Endothelial cell of umbilical vein (primary cell): Measurements from ENCODE around the gene C1orf105. TPM values are rescaled to one million over a fixed set of nuclear protein-coding genes. Genes with fewer than 3 reads are reported as not detected.

ENCODE experiments used
- BruUV-seq: library from RNA; stranded (reverse); fragments of 400-500 nt; replicated peaks from 2 replicates; lab custom pipeline; 2021; lab: Mats Ljungman, UMichigan
- CTCF ChIA-PET: fragments of 300-600, 350-600 bp; sonication (Branson Sonifier 250); formaldehyde crosslinking; loops from one replicate; lab custom pipeline; 2021; ENCODE audit warnings: antibody characterized with exemption, inconsistent platforms; lab: Charles Lee
- POLR2A ChIA-PET: fragments of 300-600, 350-600 bp; sonication (Branson Sonifier 250); formaldehyde crosslinking; loops from one replicate; lab custom pipeline; 2021; ENCODE audit warnings: antibody characterized with exemption, inconsistent platforms; lab: Charles Lee
- DNase-seq: peaks from one replicate; pipeline ENCODE4 v3.0.0-alpha.2; 2011; ENCODE audit warnings: low read depth, low spot score
- FAIRE-seq: peaks from 2 replicates; lab custom pipeline; 2011; peaks lifted over from hg19 to GRCh38; lab: Jason Lieb, UNC
- H2AFZ ChIP-seq: 2 replicates; pipeline ENCODE4 v1.6.0; 2012; ENCODE audit warnings: low read depth, low read length, control low read depth, inconsistent platforms
- H3K27ac ChIP-seq: 2 replicates; pipeline ENCODE4 v1.5.1; 2011; ENCODE audit warnings: low read depth, mild to moderate bottlenecking, control low read depth, low read length, moderate library complexity; ENCODE audit not compliant: insufficient read depth
- H3K27me3 ChIP-seq, 2 experiments: 2 replicates each; pipeline versions ENCODE4 v1.6.0 to v1.6.1; 2011; ENCODE audit warnings: low read length in 2 of 2, mixed read lengths in 1 of 2; ENCODE audit not compliant: control insufficient read depth in 2 of 2, insufficient read depth in 2 of 2
- H3K36me3 ChIP-seq, 2 experiments: 2 replicates in 1 of 2; 3 replicates in 1 of 2; pipeline ENCODE4 v1.5.1; 2011; ENCODE audit warnings: low read length in 2 of 2, mild to moderate bottlenecking in 1 of 2, moderate library complexity in 1 of 2; ENCODE audit not compliant: control insufficient read depth in 2 of 2, insufficient read depth in 2 of 2; ENCODE audit errors: extremely low read depth in 1 of 2
- H3K4me1 ChIP-seq: 3 replicates; pipeline ENCODE4 v1.5.1; 2011; ENCODE audit warnings: mild to moderate bottlenecking, low read length; ENCODE audit not compliant: control insufficient read depth, insufficient read depth; ENCODE audit errors: extremely low read depth
- H3K4me2 ChIP-seq: 2 replicates; pipeline ENCODE4 v1.6.1; 2011; ENCODE audit warnings: low read length, control low read depth, mixed read lengths; ENCODE audit not compliant: insufficient read depth
- H3K4me3 ChIP-seq, 3 experiments: fragments of 200-600 bp in 1 of 3; sonication (generic), shearing (Covaris generic) in 1 of 3; replicated peaks in 1 of 3; 2 replicates each; pipeline ENCODE4 v1.5.1; 2011 to 2016; ENCODE audit warnings: control low read depth in 3 of 3, low read length in 3 of 3, mild to moderate bottlenecking in 2 of 3, inconsistent platforms in 1 of 3, low read depth in 1 of 3, moderate library complexity in 1 of 3; ENCODE audit not compliant: insufficient read depth in 1 of 3
- H3K79me2 ChIP-seq: 2 replicates; pipeline ENCODE4 v1.6.0; 2012; ENCODE audit warnings: low read length, inconsistent platforms; ENCODE audit not compliant: control insufficient read depth, insufficient read depth
- H3K9ac ChIP-seq: replicated peaks from 2 replicates; pipeline ENCODE3; 2011; ENCODE audit warnings: low read length, control low read depth; ENCODE audit not compliant: insufficient read depth; ENCODE audit errors: extremely low read depth
- H3K9me1 ChIP-seq: replicated peaks from 3 replicates; pipeline ENCODE4 v1.6.0; 2011; ENCODE audit warnings: mild to moderate bottlenecking, low read length; ENCODE audit not compliant: control insufficient read depth, insufficient read depth; ENCODE audit errors: extremely low read depth
- H3K9me3 ChIP-seq: replicated peaks from 2 replicates; pipeline ENCODE4 v1.5.1; 2012; ENCODE audit warnings: low read length, inconsistent platforms; ENCODE audit not compliant: control insufficient read depth, insufficient read depth
- H4K20me1 ChIP-seq: replicated peaks from 2 replicates; pipeline ENCODE3; 2011; ENCODE audit warnings: mild to moderate bottlenecking, low read length; ENCODE audit not compliant: control insufficient read depth, insufficient read depth; ENCODE audit errors: extremely low read depth
- CTCF ChIP-seq, 2 donors: IDR thresholded peaks; 1 replicate in 1 of 2; 2 replicates in 1 of 2; pipeline ENCODE4 v1.5.1; 2011; ENCODE audit warnings: low read length in 2 of 2, mild to moderate bottlenecking in 2 of 2, moderate library complexity in 2 of 2, control low read depth in 1 of 2, inconsistent platforms in 1 of 2, low read depth in 1 of 2; ENCODE audit not compliant: insufficient read depth in 1 of 2; ENCODE audit errors: extremely low read depth in 1 of 2
- EZH2 ChIP-seq: IDR thresholded peaks from 2 replicates; pipeline ENCODE4 v1.6.1; 2012; ENCODE audit warnings: borderline replicate concordance, low read depth, mild to moderate bottlenecking, moderate library complexity, low read length, inconsistent platforms; ENCODE audit not compliant: severe bottlenecking
- FOS ChIP-seq: IDR thresholded peaks from 2 replicates; pipeline ENCODE4 v1.6.1; 2011; ENCODE audit warnings: mild to moderate bottlenecking, low read length, moderate library complexity, borderline replicate concordance; ENCODE audit not compliant: insufficient read depth
- GATA2 ChIP-seq: IDR thresholded peaks from 2 replicates; pipeline ENCODE4 v1.7.0; 2011; ENCODE audit warnings: low read depth, mild to moderate bottlenecking, moderate library complexity, mixed read lengths, low read length; ENCODE audit not compliant: insufficient read length, insufficient read depth
- JUN ChIP-seq: IDR thresholded peaks from 2 replicates; pipeline ENCODE4 v1.6.1; 2011; ENCODE audit warnings: borderline replicate concordance, low read depth; ENCODE audit not compliant: insufficient read length, insufficient read depth
- MAX ChIP-seq: IDR thresholded peaks from 2 replicates; pipeline ENCODE4 v1.6.1; 2011; ENCODE audit not compliant: insufficient read depth, insufficient read length
- MYC ChIP-seq: IDR thresholded peaks from one replicate; pipeline ENCODE4 v1.6.1; 2011; ENCODE audit warnings: mild to moderate bottlenecking, low read depth, low read length
- POLR2A ChIP-seq: IDR thresholded peaks from 2 replicates; pipeline ENCODE4 v1.6.1; 2012; ENCODE audit warnings: low read depth, mild to moderate bottlenecking, control low read depth, low read length
- POLR2AphosphoS5 ChIP-seq: IDR thresholded peaks from 2 replicates; pipeline ENCODE4 v1.6.1; 2012; ENCODE audit warnings: low read depth, mild to moderate bottlenecking, control low read depth, low read length, moderate library complexity; ENCODE audit not compliant: insufficient read depth
- dilution Hi-C: fragments of 300-500 bp; cut with MboI; formaldehyde crosslinking; loops from one replicate; pipeline ENCODE4 v1.15.0; 2019; ENCODE audit warnings: low sequenced_read_pairs; ENCODE audit not compliant: extremely low pct_ligation_motif_present
- intact Hi-C: fragments of 100-400 bp; cut with micrococcal nuclease; formaldehyde crosslinking; loops from one replicate; pipeline ENCODE4 v1.10.0; 2022
- polyA plus RNA-seq, 4 experiments: library from polyadenylated mRNA; depleted of rRNA in 3 of 4; stranded (reverse) in 3 of 4; unstranded in 1 of 4; fragments of >200 nt; gene quantifications; 2 replicates each; pipeline versions ENCODE4 v1.2.1 to v1.2.3, GENCODE V29; 2011 to 2012; ENCODE audit warnings: missing spikeins in 1 of 4
- total RNA-seq: library from RNA; stranded (reverse); gene quantifications from 2 replicates; pipeline ENCODE4 v1.2.3, GENCODE V29; 2021

The C1orf105 gene
- total and polyA plus RNA-seq, 2 donors (not counting 3 experiments of a cell fraction or from before 2014, with no cell fraction given) = not detected

- no TSS peak for BruUV-seq
- H3K4me3 ChIP-seq = no peak overlapping the region
- ChIA-PET POLR2A (no interaction called here), CTCF (interaction anchor here (0.9 to 3.0 kb wide), 2 partner anchors 10 to 408 kb away, joined by 6 to 7 read pairs; partner anchors contain the start of gene C1orf105)
- no peaks in the 10 kb centered on the region for H3K9me1 ChIP-seq
- dilution Hi-C loops (loop anchor here (25.0 kb wide), 1 partner anchor 398 kb away; no protein-coding TSS in a partner anchor), intact Hi-C loops (no loop called here)
- no peaks in the 10 kb centered on the region for H3K36me3 ChIP-seq
- H3K9ac ChIP-seq = no peak overlapping the region
- DNase-seq (no peak), FAIRE-seq (no peak)
- H3K79me2 ChIP-seq = no peaks in the 10 kb centered on the region
- TF ChIP-seq MAX (no peak), GATA2 (no peak), POLR2A (no peak), POLR2AphosphoS5 (no peak), FOS (no peak)
- no peaks in the 10 kb centered on the region for H3K9me3 ChIP-seq
- H3K27me3 ChIP-seq = no peaks in the 10 kb centered on the region
- H3K27ac ChIP-seq = no peak overlapping the region
- no peaks in the 10 kb centered on the region for H4K20me1 ChIP-seq
- no peaks in the 10 kb centered on the region for H3K4me1 ChIP-seq
- H2AFZ ChIP-seq = no peak overlapping the region
- H3K4me2 ChIP-seq = no peak overlapping the region
Measured at GRCh38 chr1:172410027-172410426, 10.5 kb upstream of the C1orf105 start.

- Histone ChIP-seq H2AFZ (no peak overlapping the region), H3K27ac (no peak overlapping the region), H3K36me3 (no peaks in the 10 kb centered on the region), H3K27me3 (no peaks in the 10 kb centered on the region), H3K4me1 (no peaks in the 10 kb centered on the region), H4K20me1 (no peaks in the 10 kb centered on the region), H3K9me3 (no peaks in the 10 kb centered on the region), H3K4me2 (no peak overlapping the region), H3K9me1 (no peaks in the 10 kb centered on the region), H3K79me2 (no peaks in the 10 kb centered on the region), H3K4me3 (no peak overlapping the region), H3K9ac (no peak overlapping the region)
- ChIA-PET POLR2A (interaction anchor here (0.6 kb wide), 1 partner anchor 636 kb away, joined by 4 read pairs; no protein-coding TSS in a partner anchor), CTCF (interaction anchor here (1.0 to 3.0 kb wide), 4 partner anchors 9 to 410 kb away, joined by 3 to 8 read pairs (median 6); partner anchors contain the start of gene C1orf105)
- no TSS peak for BruUV-seq
- dilution Hi-C loops = loop anchor here (25.0 kb wide), 1 partner anchor 400 kb away; no protein-coding TSS in a partner anchor
- no peak for TF ChIP-seq POLR2A
- no peak for TF ChIP-seq GATA2
- TF ChIP-seq JUN = no peak
- no peak for TF ChIP-seq MYC
- no peak for TF ChIP-seq EZH2
- no peak for TF ChIP-seq FOS
- TF ChIP-seq MAX = no peak
- no peak for TF ChIP-seq CTCF (IDR thresholded peaks at IDR 0.05; ENCODE audit: extremely low read depth in 1 of 2, insufficient read depth in 1 of 2, low read depth in 1 of 2, low read length in 2 of 2)
- TF ChIP-seq POLR2AphosphoS5 = no peak
- intact Hi-C loops = no loop called here
- FAIRE-seq (no peak), DNase-seq (no peak)
Measured at GRCh38 chr1:172411791-172412338, 8.6 kb upstream of the C1orf105 start.
